K562 (cell line): Measurements from ENCODE around the gene ACOX1. TPM values are rescaled to one million over a fixed set of nuclear protein-coding genes. Genes with fewer than 3 reads are reported as not detected.

Experiments used
- ATAC-seq: fragments of 200-7000 bp; cut with Tn5 transposase; 3 replicates; pipeline ENCODE4 v1.9.1; 2020; ENCODE audit warnings: moderate library complexity
- BruUV-seq: library from RNA; stranded (reverse); fragments of 400-500 nt; replicated peaks from 2 replicates; lab custom pipeline; 2021; lab: Mats Ljungman, UMichigan
- CTCF ChIA-PET: fragments of 300-600 bp; formaldehyde crosslinking; extraction: SDS; loops from one replicate; lab custom pipeline; 2021; ENCODE audit warnings: low intra/inter-chr PET ratio; lab: Yijun Ruan, JAX
- POLR2A ChIA-PET: fragments of 300-600, 350-650 bp; sonication (Branson Sonifier 250); formaldehyde crosslinking; extraction: SDS; loops from one replicate; lab custom pipeline; 2021; ENCODE audit warnings: antibody characterized with exemption, inconsistent platforms; lab: Yijun Ruan, JAX
- DNase-seq, 4 experiments: peaks; one replicate each; pipeline versions ENCODE4 v3.0.0 to v3.0.0-alpha.2; 2011 to 2018; ENCODE audit warnings: low spot score in 3 of 4, mixed read lengths in 3 of 4; ENCODE audit errors: extremely low read depth in 1 of 4
- FAIRE-seq: peaks from 2 replicates; lab custom pipeline; 2011; peaks lifted over from hg19 to GRCh38; lab: Jason Lieb, UNC
- H2AFZ ChIP-seq: 2 replicates; pipeline ENCODE4 v1.6.0; 2011; ENCODE audit warnings: low read depth, low read length, control low read depth, inconsistent platforms
- H3K27ac ChIP-seq: fragments of 200-600 bp; 3 replicates; pipeline ENCODE4 v1.8.0; 2011; ENCODE audit warnings: low read depth, mild to moderate bottlenecking, control low read depth, inconsistent platforms, low read length, moderate library complexity, mixed read lengths; ENCODE audit errors: extremely low read depth
- H3K27me3 ChIP-seq, 2 experiments: fragments of 300-600 bp in 1 of 2; 2 replicates in 1 of 2; 3 replicates in 1 of 2; pipeline versions ENCODE4 v1.6.0 to v1.8.0; 2011; ENCODE audit warnings: inconsistent platforms in 2 of 2, low read length in 2 of 2, mild to moderate bottlenecking in 1 of 2, mixed read lengths in 1 of 2, moderate library complexity in 1 of 2; ENCODE audit not compliant: control insufficient read depth in 2 of 2, insufficient read depth in 2 of 2
- H3K36me3 ChIP-seq: fragments of 300-600 bp; 3 replicates; pipeline ENCODE4 v1.8.0; 2011; ENCODE audit warnings: mild to moderate bottlenecking, low read length, inconsistent platforms; ENCODE audit not compliant: control insufficient read depth, insufficient read depth
- H3K4me1 ChIP-seq, 2 experiments: fragments of 200-600 bp in 1 of 2; replicated peaks in 1 of 2; 2 replicates in 1 of 2; 3 replicates in 1 of 2; pipeline versions ENCODE4 v1.5.1 to v1.8.0; 2011; ENCODE audit warnings: inconsistent platforms in 2 of 2, low read length in 2 of 2, mild to moderate bottlenecking in 1 of 2, mixed read lengths in 1 of 2, moderate library complexity in 1 of 2; ENCODE audit not compliant: control insufficient read depth in 2 of 2, insufficient read depth in 2 of 2
- H3K4me2 ChIP-seq: 2 replicates; pipeline ENCODE4 v1.6.1; 2011; ENCODE audit warnings: low read length, control low read depth, inconsistent platforms, mixed read lengths; ENCODE audit not compliant: insufficient read depth
- H3K4me3 ChIP-seq: fragments of 200-600 bp; sonication (generic), shearing (Covaris generic); 2 replicates; pipeline ENCODE4 v1.5.1; 2016; ENCODE audit warnings: control low read depth, inconsistent platforms
- H3K79me2 ChIP-seq: fragments of 200-600 bp; 3 replicates; pipeline ENCODE4 v1.8.0; 2011; ENCODE audit warnings: low read length, inconsistent platforms; ENCODE audit not compliant: control insufficient read depth, insufficient read depth
- H3K9ac ChIP-seq, 2 experiments: 2 replicates each; pipeline versions ENCODE4 v1.6.0 to v1.6.1; 2011; ENCODE audit warnings: low read depth in 2 of 2, low read length in 2 of 2, control low read depth in 1 of 2, inconsistent platforms in 1 of 2, mild to moderate bottlenecking in 1 of 2, mixed read lengths in 1 of 2; ENCODE audit not compliant: insufficient read depth in 1 of 2
- H3K9me1 ChIP-seq: one replicate; pipeline ENCODE4 v1.6.0; 2011; ENCODE audit warnings: inconsistent platforms, mild to moderate bottlenecking, low read length, moderate library complexity; ENCODE audit not compliant: control insufficient read depth, insufficient read depth
- H3K9me3 ChIP-seq: replicated peaks from 2 replicates; pipeline ENCODE4 v1.5.1; 2011; ENCODE audit warnings: low read depth, low read length, inconsistent platforms; ENCODE audit not compliant: control insufficient read depth, insufficient read depth
- H4K20me1 ChIP-seq: replicated peaks from 2 replicates; pipeline ENCODE4 v1.6.1; 2011; ENCODE audit warnings: low read length, inconsistent platforms, mixed read lengths; ENCODE audit not compliant: control insufficient read depth, insufficient read depth
- BCOR ChIP-seq: fragments of 450-650 bp; IDR thresholded peaks from 2 replicates; pipeline ENCODE4 v1.6.1; 2016
- BHLHE40 ChIP-seq: IDR thresholded peaks from 2 replicates; pipeline ENCODE4 v1.6.1; 2011; ENCODE audit warnings: low read length, improper control_type of control experiment
- COPS2 ChIP-seq: fragments of 450-650 bp; conservative IDR thresholded peaks from 2 replicates; pipeline ENCODE4 v1.6.1; 2016; ENCODE audit warnings: mild to moderate bottlenecking, moderate library complexity
- ESRRA ChIP-seq: fragments of 450-650 bp; IDR thresholded peaks from 2 replicates; pipeline ENCODE4 v1.6.1; 2014; ENCODE audit warnings: low read depth, mild to moderate bottlenecking, moderate library complexity, borderline replicate concordance
- GTF2E2 ChIP-seq: fragments of 200-800 bp; sonication (Bioruptor generic); IDR thresholded peaks from 2 replicates; pipeline ENCODE4 v1.6.1; 2016; ENCODE audit warnings: missing genetic modification characterization, missing compliant biosample characterization
- KHSRP ChIP-seq: fragments of 450-650 bp; IDR thresholded peaks from 2 replicates; pipeline ENCODE4 v1.6.1; 2017
- LARP7 ChIP-seq: fragments of 450-650 bp; IDR thresholded peaks from 2 replicates; pipeline ENCODE4 v1.6.1; 2016
- RNF2 ChIP-seq: sonication (generic); IDR thresholded peaks from 2 replicates; pipeline ENCODE4 v1.6.1; 2016
- SAFB2 ChIP-seq: fragments of 200-400 bp; formaldehyde crosslinking; IDR thresholded peaks from 2 replicates; pipeline ENCODE4 v1.6.1; 2018; ENCODE audit warnings: borderline replicate concordance, low read length, low read depth, moderate library complexity; ENCODE audit not compliant: severe bottlenecking
- SIRT6 ChIP-seq: IDR thresholded peaks from one replicate; pipeline ENCODE4 v1.6.1; 2012; ENCODE audit warnings: low read depth, mild to moderate bottlenecking, control low read depth, inconsistent platforms, low read length, moderate library complexity
- SREBF2 ChIP-seq: sonication (generic); formaldehyde crosslinking; IDR thresholded peaks from 2 replicates; pipeline ENCODE4 v1.4.0; 2020; ENCODE audit warnings: mild to moderate bottlenecking, missing genetic modification reagents
- ZBTB7A ChIP-seq: IDR thresholded peaks from 2 replicates; pipeline ENCODE4 v1.6.1; 2011; ENCODE audit warnings: low read depth, mild to moderate bottlenecking, low read length, moderate library complexity, borderline replicate concordance; ENCODE audit not compliant: control insufficient read depth
- WGBS: fragments of 100-300 bp; shearing (Covaris generic); methylation state at CpG from one replicate; pipeline ENCODE4 v1.1.6; 2016; ENCODE audit warnings: low coverage, mixed read lengths; ENCODE audit not compliant: insufficient coverage; ENCODE audit errors: missing lambda C conversion rate; 5-methylcytosine and 5-hydroxymethylcytosine counted together
- in situ Hi-C: fragments of 300-500 bp; cut with MboI; formaldehyde crosslinking; loops from 4 replicates; pipeline ENCODE4 v1.15.0; 2018; ENCODE audit warnings: inconsistent platforms, mixed read lengths
- intact Hi-C: fragments of 100-400 bp; cut with micrococcal nuclease; formaldehyde crosslinking; loops from 2 replicates; pipeline ENCODE4 v1.14.2; 2022
- polyA plus RNA-seq, 8 experiments: library from polyadenylated mRNA; depleted of rRNA in 4 of 8; stranded (reverse) in 5 of 8; unstranded in 3 of 8; fragments of >200 nt; fragmentation: Nextera tagmentation in 2 of 8; fragmentation: Illumina TruSeq in 1 of 8; extraction: Ambion mirVana in 2 of 8; extraction: Trizol in 1 of 8; gene quantifications; 2 replicates each; pipeline versions ENCODE4 v1.2.1 to v1.2.3, GENCODE V29; 2011 to 2014; ENCODE audit warnings: inconsistent platforms in 1 of 8, missing spikeins in 1 of 8
- total RNA-seq, 7 experiments: library from RNA; depleted of rRNA in 6 of 7; stranded (reverse); fragments of >200 nt in 6 of 7; fragmentation: Illumina TruSeq in 2 of 7; extraction: Trizol in 2 of 7; gene quantifications; 2 replicates each; pipeline versions ENCODE4 v1.2.1 to v1.2.3, GENCODE V29; 2011 to 2021; ENCODE audit warnings: low replicate concordance in 1 of 7
- TF ChIP-seq, protein P1 (sequence below), 2 experiments: fragments of 450-650 bp in 1 of 2; sonication (generic) in 1 of 2; formaldehyde crosslinking; conservative IDR thresholded peaks; 2 replicates each; pipeline versions ENCODE4 v1.4.0 to v1.8.1; 2020 to 2022; ENCODE audit warnings: mild to moderate bottlenecking in 1 of 2, missing genetic modification reagents in 1 of 2
- TF ChIP-seq, protein P2 (sequence below): fragments of 250-450 bp; sonication (Bioruptor Pico); IDR thresholded peaks from 2 replicates; pipeline ENCODE4 v1.4.0; 2020; ENCODE audit warnings: mild to moderate bottlenecking, moderate library complexity
- TF ChIP-seq, protein P3 (sequence below): fragments of 250-450 bp; sonication (Bioruptor Pico); IDR thresholded peaks from 2 replicates; pipeline ENCODE4 v1.5.0; 2021; ENCODE audit warnings: mild to moderate bottlenecking, borderline replicate concordance
- TF ChIP-seq, protein P4 (sequence below): fragments of 450-650 bp; formaldehyde crosslinking; conservative IDR thresholded peaks from 2 replicates; pipeline ENCODE4 v1.4.0; 2022; ENCODE audit warnings: mild to moderate bottlenecking, missing genetic modification characterization

The ACOX1 gene
- total and polyA plus RNA-seq, 9 of the 15 experiments (the other 6 are each of a cell fraction or from before 2014, with no cell fraction given), result 7.8 to 24.1 (median 14.5) TPM

DNA sequence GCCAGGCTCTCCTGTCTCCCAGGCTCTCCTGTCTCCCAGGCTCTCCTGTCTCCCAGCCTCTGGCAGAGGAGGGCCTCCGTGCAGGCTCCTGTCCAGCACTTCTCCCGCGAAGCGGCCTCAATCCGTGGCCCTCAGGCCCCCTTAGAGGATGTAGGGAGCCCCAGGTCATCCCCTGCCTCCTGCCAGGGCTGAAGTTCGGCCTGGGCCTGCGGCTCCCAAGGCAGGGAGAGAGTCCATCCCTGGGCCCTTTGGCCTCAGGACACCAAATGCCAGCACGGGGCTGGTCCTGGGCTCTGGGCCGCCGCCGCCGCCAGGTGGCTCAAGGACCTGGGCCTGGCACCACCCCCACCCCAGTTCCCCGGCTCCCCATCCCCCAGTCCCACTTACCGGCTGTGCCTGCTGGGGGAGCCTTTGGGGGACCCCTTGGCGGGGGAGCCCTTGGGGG lies 47.8 kb upstream of the ACOX1 start:
- H3K4me3 ChIP-seq, result no peak overlapping the region
- H3K4me2 ChIP-seq, result no peak overlapping the region
- H3K79me2 ChIP-seq, result no peaks in the 10 kb centered on the region
- no peak for TF ChIP-seq BHLHE40
- TF ChIP-seq GTF2E2 (tag), result no peak
- TF ChIP-seq, protein P1, sequence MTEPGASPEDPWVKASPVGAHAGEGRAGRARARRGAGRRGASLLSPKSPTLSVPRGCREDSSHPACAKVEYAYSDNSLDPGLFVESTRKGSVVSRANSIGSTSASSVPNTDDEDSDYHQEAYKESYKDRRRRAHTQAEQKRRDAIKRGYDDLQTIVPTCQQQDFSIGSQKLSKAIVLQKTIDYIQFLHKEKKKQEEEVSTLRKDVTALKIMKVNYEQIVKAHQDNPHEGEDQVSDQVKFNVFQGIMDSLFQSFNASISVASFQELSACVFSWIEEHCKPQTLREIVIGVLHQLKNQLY (CRISPR knock-in tag; conservative IDR thresholded peaks at IDR 0.05), result no peak
- no peak for TF ChIP-seq SREBF2 (CRISPR knock-in tag)
- TF ChIP-seq, protein P2, sequence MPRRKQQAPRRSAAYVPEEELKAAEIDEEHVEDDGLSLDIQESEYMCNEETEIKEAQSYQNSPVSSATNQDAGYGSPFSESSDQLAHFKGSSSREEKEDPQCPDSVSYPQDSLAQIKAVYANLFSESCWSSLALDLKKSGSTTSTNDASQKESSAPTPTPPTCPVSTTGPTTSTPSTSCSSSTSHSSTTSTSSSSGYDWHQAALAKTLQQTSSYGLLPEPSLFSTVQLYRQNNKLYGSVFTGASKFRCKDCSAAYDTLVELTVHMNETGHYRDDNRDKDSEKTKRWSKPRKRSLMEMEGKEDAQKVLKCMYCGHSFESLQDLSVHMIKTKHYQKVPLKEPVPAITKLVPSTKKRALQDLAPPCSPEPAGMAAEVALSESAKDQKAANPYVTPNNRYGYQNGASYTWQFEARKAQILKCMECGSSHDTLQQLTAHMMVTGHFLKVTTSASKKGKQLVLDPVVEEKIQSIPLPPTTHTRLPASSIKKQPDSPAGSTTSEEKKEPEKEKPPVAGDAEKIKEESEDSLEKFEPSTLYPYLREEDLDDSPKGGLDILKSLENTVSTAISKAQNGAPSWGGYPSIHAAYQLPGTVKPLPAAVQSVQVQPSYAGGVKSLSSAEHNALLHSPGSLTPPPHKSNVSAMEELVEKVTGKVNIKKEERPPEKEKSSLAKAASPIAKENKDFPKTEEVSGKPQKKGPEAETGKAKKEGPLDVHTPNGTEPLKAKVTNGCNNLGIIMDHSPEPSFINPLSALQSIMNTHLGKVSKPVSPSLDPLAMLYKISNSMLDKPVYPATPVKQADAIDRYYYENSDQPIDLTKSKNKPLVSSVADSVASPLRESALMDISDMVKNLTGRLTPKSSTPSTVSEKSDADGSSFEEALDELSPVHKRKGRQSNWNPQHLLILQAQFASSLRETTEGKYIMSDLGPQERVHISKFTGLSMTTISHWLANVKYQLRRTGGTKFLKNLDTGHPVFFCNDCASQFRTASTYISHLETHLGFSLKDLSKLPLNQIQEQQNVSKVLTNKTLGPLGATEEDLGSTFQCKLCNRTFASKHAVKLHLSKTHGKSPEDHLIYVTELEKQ (CRISPR knock-in tag), result no peak
- no peak for TF ChIP-seq SAFB2
- TF ChIP-seq COPS2, result no peak
- TF ChIP-seq, protein P3, sequence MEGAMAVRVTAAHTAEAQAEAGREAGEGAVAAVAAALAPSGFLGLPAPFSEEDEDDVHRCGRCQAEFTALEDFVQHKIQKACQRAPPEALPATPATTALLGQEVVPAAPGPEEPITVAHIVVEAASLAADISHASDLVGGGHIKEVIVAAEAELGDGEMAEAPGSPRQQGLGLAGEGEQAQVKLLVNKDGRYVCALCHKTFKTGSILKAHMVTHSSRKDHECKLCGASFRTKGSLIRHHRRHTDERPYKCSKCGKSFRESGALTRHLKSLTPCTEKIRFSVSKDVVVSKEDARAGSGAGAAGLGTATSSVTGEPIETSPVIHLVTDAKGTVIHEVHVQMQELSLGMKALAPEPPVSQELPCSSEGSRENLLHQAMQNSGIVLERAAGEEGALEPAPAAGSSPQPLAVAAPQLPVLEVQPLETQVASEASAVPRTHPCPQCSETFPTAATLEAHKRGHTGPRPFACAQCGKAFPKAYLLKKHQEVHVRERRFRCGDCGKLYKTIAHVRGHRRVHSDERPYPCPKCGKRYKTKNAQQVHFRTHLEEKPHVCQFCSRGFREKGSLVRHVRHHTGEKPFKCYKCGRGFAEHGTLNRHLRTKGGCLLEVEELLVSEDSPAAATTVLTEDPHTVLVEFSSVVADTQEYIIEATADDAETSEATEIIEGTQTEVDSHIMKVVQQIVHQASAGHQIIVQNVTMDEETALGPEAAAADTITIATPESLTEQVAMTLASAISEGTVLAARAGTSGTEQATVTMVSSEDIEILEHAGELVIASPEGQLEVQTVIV, result no peak
- TF ChIP-seq BCOR, result no peak
- no peak for TF ChIP-seq RNF2
- TF ChIP-seq SIRT6, result no peak
- no peak for TF ChIP-seq ZBTB7A
- TF ChIP-seq ESRRA, result no peak
- TF ChIP-seq, protein P4, sequence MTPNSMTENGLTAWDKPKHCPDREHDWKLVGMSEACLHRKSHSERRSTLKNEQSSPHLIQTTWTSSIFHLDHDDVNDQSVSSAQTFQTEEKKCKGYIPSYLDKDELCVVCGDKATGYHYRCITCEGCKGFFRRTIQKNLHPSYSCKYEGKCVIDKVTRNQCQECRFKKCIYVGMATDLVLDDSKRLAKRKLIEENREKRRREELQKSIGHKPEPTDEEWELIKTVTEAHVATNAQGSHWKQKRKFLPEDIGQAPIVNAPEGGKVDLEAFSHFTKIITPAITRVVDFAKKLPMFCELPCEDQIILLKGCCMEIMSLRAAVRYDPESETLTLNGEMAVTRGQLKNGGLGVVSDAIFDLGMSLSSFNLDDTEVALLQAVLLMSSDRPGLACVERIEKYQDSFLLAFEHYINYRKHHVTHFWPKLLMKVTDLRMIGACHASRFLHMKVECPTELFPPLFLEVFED (CRISPR knock-in tag), result no peak
- no peak for TF ChIP-seq LARP7
- TF ChIP-seq KHSRP, result no peak

More for the DNA sequence above, 47.8 kb upstream of the ACOX1 start:
- Histone ChIP-seq H4K20me1 (no peaks in the 10 kb centered on the region), H3K9me3 (no peaks in the 10 kb centered on the region), H3K36me3 (no peaks in the 10 kb centered on the region), H3K27me3 (no peaks in the 10 kb centered on the region; a peak in 1 of 5 replicates), H3K27ac (no peak overlapping the region), H2AFZ (no peak overlapping the region), H3K9me1 (no peaks in the 10 kb centered on the region), H3K4me1 (peaks cover 8 to 51% of the 10 kb centered on the region in 2 experiments), H3K9ac (no peak overlapping the region; a peak in 1 of 4 replicates)
- in situ Hi-C loops, result no loop called here
- intact Hi-C loops, result no loop called here
- BruUV-seq, result no TSS peak
- ATAC-seq, result no peak
- ChIA-PET POLR2A (interaction anchor here (0.5 kb wide), 1 partner anchor 46 kb away, joined by 3 read pairs; the partner anchor contains the start of gene SRP68), CTCF (no interaction called here)
- no peak for FAIRE-seq
- no peak for DNase-seq
- 65% methylated on average over 5 of the region's 15 CpGs for WGBS
